ENCODE measurements around the gene MYO10. TPM values are rescaled to one million over a fixed set of nuclear protein-coding genes. Genes with fewer than 3 reads are reported as not detected.

MYO10 gene
- total RNA-seq, 1 donor from 2014 or later = 20.0 TPM

- H3K4me1 ChIP-seq = no peaks in the 10 kb centered on the region
- no peak overlapping the region for H3K4me3 ChIP-seq
- no peak overlapping the region for H3K27ac ChIP-seq
- intact Hi-C loops (cut with DNase I) = no loop called here
- TF ChIP-seq CTCF (IDR thresholded peaks at IDR 0.05) = no peak
- no peak for DNase-seq (ENCODE audit: low spot score in 2 of 2)
- H3K9me3 ChIP-seq = no peaks in the 10 kb centered on the region
- H3K36me3 ChIP-seq = no peaks in the 10 kb centered on the region
- H3K27me3 ChIP-seq = no peaks in the 10 kb centered on the region
Observed at GRCh38 chr5:16897284-16897704, 38.8 kb downstream of the MYO10 start.

GRCh38 chr5:16896767-16897166 lies 39.3 kb downstream of the MYO10 start:
- no peak for TF ChIP-seq CTCF (IDR thresholded peaks at IDR 0.05)
- intact Hi-C loops (cut with DNase I) = no loop called here

GRCh38 chr5:16894236-16895057 lies 41.6 kb downstream of the MYO10 start:
- H3K4me3 ChIP-seq = no peak overlapping the region
- no peak for TF ChIP-seq CTCF (IDR thresholded peaks at IDR 0.05)

More at GRCh38 chr5:16896767-16897166, 39.3 kb downstream of the MYO10 start:
- no peak overlapping the region for H3K4me3 ChIP-seq
- H3K36me3 ChIP-seq = no peaks in the 10 kb centered on the region
- H3K27me3 ChIP-seq = no peaks in the 10 kb centered on the region
- H3K4me1 ChIP-seq = no peaks in the 10 kb centered on the region
- no peaks in the 10 kb centered on the region for H3K9me3 ChIP-seq
- H3K27ac ChIP-seq = no peak overlapping the region
- DNase-seq (ENCODE audit: low spot score in 2 of 2) = no peak

GRCh38 chr5:16891033-16891432 lies 45.1 kb downstream of the MYO10 start:
- H3K4me3 ChIP-seq = no peak overlapping the region
- no peak overlapping the region for H3K27ac ChIP-seq
- no peaks in the 10 kb centered on the region for H3K4me1 ChIP-seq
- no peaks in the 10 kb centered on the region for H3K9me3 ChIP-seq
- intact Hi-C loops (cut with DNase I) = no loop called here
- no peak for TF ChIP-seq CTCF (IDR thresholded peaks at IDR 0.05)
- H3K27me3 ChIP-seq = no peaks in the 10 kb centered on the region
- no peaks in the 10 kb centered on the region for H3K36me3 ChIP-seq
- DNase-seq (ENCODE audit: low spot score in 2 of 2) = no peak

More at GRCh38 chr5:16894236-16895057, 41.6 kb downstream of the MYO10 start:
- Histone ChIP-seq H3K4me1 (no peaks in the 10 kb centered on the region), H3K27ac (no peak overlapping the region), H3K27me3 (no peaks in the 10 kb centered on the region), H3K9me3 (no peaks in the 10 kb centered on the region), H3K36me3 (no peaks in the 10 kb centered on the region)
- no peak for DNase-seq (ENCODE audit: low spot score in 2 of 2)
- intact Hi-C loops (cut with DNase I) = no loop called here

GRCh38 chr5:16889972-16890519 lies 46.0 kb downstream of the MYO10 start:
- H3K27me3 ChIP-seq = no peaks in the 10 kb centered on the region
- DNase-seq (ENCODE audit: low spot score in 2 of 2) = no peak
- intact Hi-C loops (cut with DNase I) = loop anchor here (5.0 to 10.0 kb wide), 3 partner anchors 47 to 237 kb away; partner anchors contain the start of gene MYO10
- H3K4me3 ChIP-seq = no peak overlapping the region
- H3K27ac ChIP-seq = no peak overlapping the region
- H3K4me1 ChIP-seq = peaks cover 0 to 7% of the 10 kb centered on the region in 2 donors
- no peaks in the 10 kb centered on the region for H3K36me3 ChIP-seq
- H3K9me3 ChIP-seq = no peaks in the 10 kb centered on the region
- no peak for TF ChIP-seq CTCF (IDR thresholded peaks at IDR 0.05)
